ENCODE measurements around the gene F3. TPM values are rescaled to one million over a fixed set of nuclear protein-coding genes. Genes with fewer than 3 reads are reported as not detected.

The F3 gene
- total RNA-seq, 2 experiments from 2014 or later: not detected

GRCh38 chr1:94531664-94532063 is 9.9 kb downstream of the F3 start:
- H3K9me3 ChIP-seq (ENCODE audit: control insufficient read depth in 1 of 2, insufficient read depth in 1 of 2, low read length in 2 of 2): no peaks in the 10 kb centered on the region

GRCh38 chr1:94530373-94530878 is 11.1 kb downstream of the F3 start:
- intact Hi-C loops (cut with DNase I, micrococcal nuclease): no loop called here
- H3K27ac Mint-ChIP-seq: no peak overlapping the region
- no peaks in the 10 kb centered on the region for H3K9me3 Mint-ChIP-seq
- Histone ChIP-seq H3K27me3 (ENCODE audit: control insufficient read depth in 1 of 2, insufficient read depth in 2 of 2, low read length in 2 of 2) (peaks cover 2 to 3% of the 10 kb centered on the region in 2 experiments), H3K36me3 (ENCODE audit: insufficient read depth, low read length) (no peaks in the 10 kb centered on the region), H3K4me1 (ENCODE audit: insufficient read depth, low read length) (no peaks in the 10 kb centered on the region), H3K9me3 (ENCODE audit: control insufficient read depth in 1 of 2, insufficient read depth in 1 of 2, low read length in 2 of 2) (no peaks in the 10 kb centered on the region), H3K4me3 (ENCODE audit: low read length) (no peak overlapping the region), H3K27ac (ENCODE audit: low read depth in 1 of 2, low read length in 2 of 2) (no peak overlapping the region)
- no peak for TF ChIP-seq CTCF (IDR thresholded peaks at IDR 0.05)
- H3K36me3 Mint-ChIP-seq (ENCODE audit: low read depth): no peaks in the 10 kb centered on the region
- POLR2A ChIA-PET: no interaction called here
- no peaks in the 10 kb centered on the region for H3K4me1 Mint-ChIP-seq (ENCODE audit: low read depth)
- DNase-seq (no peak), ATAC-seq (ENCODE audit: poor library complexity) (no peak)
- H3K4me3 Mint-ChIP-seq: no peak overlapping the region
- CTCF ChIA-PET: no interaction called here
- peaks cover 9% of the 10 kb centered on the region for H3K27me3 Mint-ChIP-seq

More at GRCh38 chr1:94531664-94532063, 9.9 kb downstream of the F3 start:
- no peak overlapping the region for H3K27ac ChIP-seq (ENCODE audit: low read depth in 1 of 2, low read length in 2 of 2)
- DNase-seq: no peak
- H3K36me3 ChIP-seq (ENCODE audit: insufficient read depth, low read length): no peaks in the 10 kb centered on the region
- H3K4me3 ChIP-seq (ENCODE audit: low read length): no peak overlapping the region
- no peak for ATAC-seq (ENCODE audit: poor library complexity)
- H3K4me1 ChIP-seq (ENCODE audit: insufficient read depth, low read length): no peaks in the 10 kb centered on the region
- intact Hi-C loops (cut with DNase I, micrococcal nuclease): no loop called here
- TF ChIP-seq CTCF (IDR thresholded peaks at IDR 0.05): no peak
- ChIA-PET CTCF (no interaction called here), POLR2A (no interaction called here)
- Mint-ChIP-seq H3K27ac (no peak overlapping the region), H3K36me3 (ENCODE audit: low read depth) (no peaks in the 10 kb centered on the region), H3K9me3 (no peaks in the 10 kb centered on the region), H3K4me1 (ENCODE audit: low read depth) (no peaks in the 10 kb centered on the region), H3K27me3 (peaks cover 18% of the 10 kb centered on the region), H3K4me3 (no peak overlapping the region)
- peaks cover 3 to 5% of the 10 kb centered on the region in 2 experiments for H3K27me3 ChIP-seq (ENCODE audit: control insufficient read depth in 1 of 2, insufficient read depth in 2 of 2, low read length in 2 of 2)

- ATAC-seq (ENCODE audit: poor library complexity) (no peak), DNase-seq (no peak)
- Histone ChIP-seq H3K27me3 (ENCODE audit: control insufficient read depth in 1 of 2, insufficient read depth in 2 of 2, low read length in 2 of 2) (no peaks in the 10 kb centered on the region), H3K4me1 (ENCODE audit: insufficient read depth, low read length) (no peaks in the 10 kb centered on the region), H3K4me3 (ENCODE audit: low read length) (no peak overlapping the region), H3K27ac (ENCODE audit: low read depth in 1 of 2, low read length in 2 of 2) (no peak overlapping the region), H3K36me3 (ENCODE audit: insufficient read depth, low read length) (no peaks in the 10 kb centered on the region), H3K9me3 (ENCODE audit: control insufficient read depth in 1 of 2, insufficient read depth in 1 of 2, low read length in 2 of 2) (no peaks in the 10 kb centered on the region)
- peaks cover under 1% of the 10 kb centered on the region for H3K27me3 Mint-ChIP-seq
- no peaks in the 10 kb centered on the region for H3K36me3 Mint-ChIP-seq (ENCODE audit: low read depth)
- H3K27ac Mint-ChIP-seq: no peak overlapping the region
- POLR2A ChIA-PET: interaction anchor here (0.7 kb wide), 1 partner anchor 43 kb away, joined by 3 read pairs; no protein-coding TSS in a partner anchor
- no peaks in the 10 kb centered on the region for H3K4me1 Mint-ChIP-seq (ENCODE audit: low read depth)
- CTCF ChIA-PET: no interaction called here
- intact Hi-C loops (cut with DNase I, micrococcal nuclease): no loop called here
- TF ChIP-seq CTCF (IDR thresholded peaks at IDR 0.05): no peak
- H3K4me3 Mint-ChIP-seq: no peak overlapping the region
- H3K9me3 Mint-ChIP-seq: no peaks in the 10 kb centered on the region
Observed at GRCh38 chr1:94529416-94529815, 12.1 kb downstream of the F3 start.

All from CD4-positive, alpha-beta T cell (primary cell).